A549 (cell line): ENCODE measurements around the gene SIAH3. TPM values are rescaled to one million over a fixed set of nuclear protein-coding genes. Genes with fewer than 3 reads are reported as not detected.

Experiments
- ATAC-seq, 2 experiments: fragments of 200-7000 bp in 1 of 2; fragments of >200 bp in 1 of 2; cut with Nextera tagmentation in 1 of 2; cut with Tn5 transposase in 1 of 2; 3 replicates each; pipeline versions ENCODE4 v1.8.0 to v1.9.1; 2018 to 2020; ENCODE audit warnings: mild to moderate bottlenecking in 1 of 2, moderate library complexity in 1 of 2
- CTCF ChIA-PET: fragments of 300-600 bp; sonication (Branson Sonifier 250); formaldehyde crosslinking; extraction: SDS; loops from one replicate; lab custom pipeline; 2021; ENCODE audit warnings: antibody characterized with exemption, inconsistent platforms; lab: Yijun Ruan, JAX
- POLR2A ChIA-PET: fragments of 350-600 bp; formaldehyde crosslinking; extraction: SDS; loops from one replicate; lab custom pipeline; 2021; ENCODE audit warnings: antibody characterized with exemption, inconsistent platforms; lab: Yijun Ruan, JAX
- DNase-seq, 2 experiments: peaks; one replicate each; pipeline versions ENCODE4 v3.0.0 to v3.0.0-alpha.2; 2011 to 2016; ENCODE audit warnings: low read depth in 1 of 2, low spot score in 1 of 2
- FAIRE-seq: peaks from 2 replicates; lab custom pipeline; 2011; peaks lifted over from hg19 to GRCh38; lab: Jason Lieb, UNC
- H3K27ac ChIP-seq, 2 experiments: fragments of >200 bp; sonication (Bioruptor Twin); formaldehyde crosslinking; 3 replicates each; pipeline ENCODE4 v1.5.1; 2016 to 2017
- H3K4me1 ChIP-seq: fragments of >200 bp; sonication (Bioruptor Twin); formaldehyde crosslinking; 3 replicates; pipeline ENCODE4 v1.6.1; 2016
- H3K4me2 ChIP-seq: fragments of >200 bp; sonication (Bioruptor Twin); formaldehyde crosslinking; 3 replicates; pipeline ENCODE4 v1.6.1; 2016
- H3K4me3 ChIP-seq: fragments of >200 bp; sonication (Bioruptor Twin); formaldehyde crosslinking; 3 replicates; pipeline ENCODE4 v1.5.1; 2016
- H3K9me3 ChIP-seq: fragments of >200 bp; sonication (Bioruptor Twin); formaldehyde crosslinking; 3 replicates; pipeline ENCODE4 v1.6.1; 2016
- BHLHE40 ChIP-seq: IDR thresholded peaks from 2 replicates; pipeline ENCODE4 v1.6.1; 2012; ENCODE audit warnings: low read depth, low read length, inconsistent platforms
- CBX2 ChIP-seq: fragments of 200-600 bp; sonication (generic); IDR thresholded peaks from 2 replicates; pipeline ENCODE4 v1.6.1; 2016; ENCODE audit warnings: low read depth, mild to moderate bottlenecking, borderline replicate concordance
- CBX8 ChIP-seq: fragments of 200-600 bp; sonication (generic); IDR thresholded peaks from 2 replicates; pipeline ENCODE4 v1.6.1; 2016
- CEBPB ChIP-seq, 2 experiments: fragments of >200 bp in 1 of 2; sonication (Bioruptor Twin) in 1 of 2; formaldehyde crosslinking in 1 of 2; IDR thresholded peaks; 2 replicates each; pipeline ENCODE4 v1.6.1; 2012 to 2016
- EHF ChIP-seq: fragments of 250-450 bp; sonication (Bioruptor Pico); IDR thresholded peaks from 2 replicates; pipeline ENCODE4 v1.5.0; 2020; ENCODE audit warnings: mild to moderate bottlenecking
- FOSL2 ChIP-seq, 2 experiments: fragments of 450-650 bp in 1 of 2; fragments of >200 bp in 1 of 2; sonication (Bioruptor Twin) in 1 of 2; formaldehyde crosslinking; IDR thresholded peaks; 2 replicates each; pipeline versions ENCODE4 v1.5.0 to v1.6.1; 2016 to 2020; ENCODE audit warnings: mild to moderate bottlenecking in 1 of 2, moderate library complexity in 1 of 2
- FOXS1 ChIP-seq: fragments of 250-450 bp; sonication (Bioruptor Pico); IDR thresholded peaks from 2 replicates; pipeline ENCODE4 v1.5.0; 2020; ENCODE audit warnings: mild to moderate bottlenecking, moderate library complexity
- GATA3 ChIP-seq: IDR thresholded peaks from 2 replicates; pipeline ENCODE4 v1.6.1; 2012; ENCODE audit warnings: borderline replicate concordance
- HDAC2 ChIP-seq: fragments of 200-600 bp; sonication (generic); IDR thresholded peaks from 2 replicates; pipeline ENCODE4 v1.6.1; 2016
- HOXB5 ChIP-seq: fragments of 250-450 bp; sonication (Bioruptor Pico); IDR thresholded peaks from 2 replicates; pipeline ENCODE4 v1.5.0; 2020; ENCODE audit warnings: mild to moderate bottlenecking, moderate library complexity
- KDM5A ChIP-seq: fragments of 200-600 bp; sonication (generic); IDR thresholded peaks from 2 replicates; pipeline ENCODE4 v1.6.1; 2016; ENCODE audit warnings: antibody characterized with exemption, mild to moderate bottlenecking
- NR3C1 ChIP-seq: fragments of >200 bp; sonication (Bioruptor Twin); formaldehyde crosslinking; IDR thresholded peaks from 3 replicates; pipeline ENCODE4 v1.6.1; 2017
- POLR2AphosphoS2 ChIP-seq: conservative IDR thresholded peaks from 2 replicates; pipeline ENCODE4 v1.6.1; 2012; ENCODE audit warnings: low read length, improper control_type of control experiment, inconsistent platforms
- RARB ChIP-seq: fragments of 250-450 bp; sonication (Bioruptor Pico); IDR thresholded peaks from 2 replicates; pipeline ENCODE4 v1.8.0; 2021; ENCODE audit warnings: mild to moderate bottlenecking, moderate library complexity
- ZNF302 ChIP-seq: fragments of 250-450 bp; sonication (Bioruptor Pico); IDR thresholded peaks from 2 replicates; pipeline ENCODE4 v1.9.0; 2021; ENCODE audit warnings: inconsistent platforms, mild to moderate bottlenecking, moderate library complexity
- WGBS: methylation state at CpG from one replicate; pipeline ENCODE4 v1.1.6; 2017; ENCODE audit errors: missing lambda C conversion rate; 5-methylcytosine and 5-hydroxymethylcytosine counted together
- polyA plus RNA-seq, 4 experiments: library from polyadenylated mRNA; depleted of rRNA in 3 of 4; stranded (reverse); fragments of >200 nt; fragmentation: RNase III in 1 of 4; extraction: RNeasy Plus Mini Kit Qiagen cat#74134 plus additional on column Dnase treatment in 1 of 4; gene quantifications; 2 replicates in 3 of 4; 3 replicates in 1 of 4; pipeline ENCODE4 v1.2.3, GENCODE V29; 2011 to 2017
- TF ChIP-seq, protein P1 (sequence below): fragments of 150-350 bp; IDR thresholded peaks from 2 replicates; pipeline ENCODE4 v1.6.1; 2014; ENCODE audit warnings: low read depth, mild to moderate bottlenecking, low read length
- TF ChIP-seq, protein P2 (sequence below): fragments of >200 bp; sonication (Bioruptor Twin); formaldehyde crosslinking; IDR thresholded peaks from 2 replicates; pipeline ENCODE4 v1.6.1; 2016

SIAH3 gene
- polyA plus RNA-seq, 2 of the 4 experiments (the other 2 are of a cell fraction): not detected

DNA sequence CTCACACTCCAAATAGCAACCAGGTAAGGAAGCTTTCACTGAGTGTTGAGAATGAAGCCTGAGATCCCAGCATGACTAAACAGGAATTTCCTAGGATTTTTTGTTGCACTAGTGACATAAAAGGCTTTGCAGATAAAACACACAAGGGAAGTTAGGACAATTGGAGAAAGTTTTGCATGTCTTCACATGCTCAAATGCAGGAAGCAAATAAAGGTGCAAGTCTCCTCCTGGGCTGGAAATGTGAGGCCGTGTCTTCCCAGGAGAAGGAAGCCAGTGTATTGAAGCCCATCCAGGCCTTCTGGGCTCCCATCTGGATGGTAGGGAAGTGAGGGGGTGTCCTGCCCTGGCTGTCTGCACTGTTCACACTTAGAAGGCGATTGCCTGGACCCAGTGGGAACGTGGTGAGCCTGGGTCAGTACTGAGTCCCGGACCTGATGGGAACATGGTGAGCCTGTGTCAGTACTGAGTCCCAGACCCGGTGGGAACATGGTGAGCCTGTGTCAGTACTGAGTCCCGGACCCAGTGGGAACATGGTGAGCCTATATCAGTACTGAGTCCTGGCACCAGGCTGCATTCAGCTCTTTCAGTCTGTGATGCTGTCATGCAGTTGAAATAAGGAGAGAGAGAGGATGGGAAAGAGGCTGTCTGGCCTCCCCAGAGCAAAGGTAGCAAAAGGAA is 38.7 kb downstream of the SIAH3 start:
- DNase-seq (no peak), FAIRE-seq (no peak), ATAC-seq (no peak)
- CTCF ChIA-PET: no interaction called here
- H3K4me1 ChIP-seq: no peaks in the 10 kb centered on the region
- POLR2A ChIA-PET: no interaction called here
- TF ChIP-seq NR3C1: no peak
- no peak overlapping the region for H3K4me2 ChIP-seq
- no peak overlapping the region for H3K4me3 ChIP-seq
- no peak overlapping the region for H3K27ac ChIP-seq
- WGBS: 46% methylated on average over 4 of the region's 6 CpGs
- H3K9me3 ChIP-seq: no peaks in the 10 kb centered on the region

DNA sequence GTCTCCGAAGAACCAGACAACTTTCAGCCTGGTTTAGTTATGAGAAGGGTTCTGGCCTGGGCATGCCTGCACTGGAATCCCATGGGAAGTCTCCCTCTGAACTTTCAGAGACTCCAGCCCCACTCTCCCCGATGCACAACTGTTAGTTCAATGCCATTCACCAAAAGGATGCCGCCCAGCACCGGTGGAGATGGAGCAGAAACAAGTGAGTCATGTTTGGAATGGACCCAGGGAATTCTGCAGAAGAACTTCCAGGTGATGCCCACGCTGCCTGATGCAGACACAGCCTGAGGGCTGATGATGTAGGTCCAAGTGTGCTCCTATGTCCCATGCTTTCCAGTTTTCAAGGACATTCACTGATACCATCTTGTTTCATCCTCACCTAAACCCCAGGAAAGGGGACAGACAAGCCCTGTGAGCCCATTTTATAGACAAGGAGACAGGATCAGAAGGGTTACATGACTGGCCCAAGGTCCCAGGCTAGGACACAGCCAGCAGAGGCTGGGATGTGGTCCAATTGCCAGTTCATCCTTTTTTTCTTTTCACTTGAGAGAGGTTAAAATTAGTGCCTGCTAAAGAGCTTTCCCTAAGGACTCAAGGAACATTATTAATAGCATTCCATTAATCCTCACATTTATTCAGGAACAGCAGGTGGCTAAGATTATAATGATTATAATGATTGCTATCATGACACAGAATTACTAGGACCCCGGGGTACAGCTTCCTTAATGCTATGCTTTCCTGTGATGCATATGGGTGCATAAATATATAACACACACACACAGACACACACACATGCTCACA is 39.5 kb downstream of the SIAH3 start:
- H3K4me3 ChIP-seq: no peak overlapping the region
- no peak overlapping the region for H3K27ac ChIP-seq
- ATAC-seq: no peak
- CTCF ChIA-PET: no interaction called here
- TF ChIP-seq BHLHE40 (no peak), FOSL2 (IDR thresholded peaks at IDR 0.05) (no peak), FOSL2 (CRISPR knock-in tag; IDR thresholded peaks at IDR 0.05) (no peak), HOXB5 (CRISPR knock-in tag) (no peak)
- WGBS: 17% methylated on average over 6 of the region's 6 CpGs
- H3K4me1 ChIP-seq: no peaks in the 10 kb centered on the region
- no peaks in the 10 kb centered on the region for H3K9me3 ChIP-seq
- FAIRE-seq: no peak
- DNase-seq: no peak
- POLR2A ChIA-PET: no interaction called here
- no peak overlapping the region for H3K4me2 ChIP-seq

DNA sequence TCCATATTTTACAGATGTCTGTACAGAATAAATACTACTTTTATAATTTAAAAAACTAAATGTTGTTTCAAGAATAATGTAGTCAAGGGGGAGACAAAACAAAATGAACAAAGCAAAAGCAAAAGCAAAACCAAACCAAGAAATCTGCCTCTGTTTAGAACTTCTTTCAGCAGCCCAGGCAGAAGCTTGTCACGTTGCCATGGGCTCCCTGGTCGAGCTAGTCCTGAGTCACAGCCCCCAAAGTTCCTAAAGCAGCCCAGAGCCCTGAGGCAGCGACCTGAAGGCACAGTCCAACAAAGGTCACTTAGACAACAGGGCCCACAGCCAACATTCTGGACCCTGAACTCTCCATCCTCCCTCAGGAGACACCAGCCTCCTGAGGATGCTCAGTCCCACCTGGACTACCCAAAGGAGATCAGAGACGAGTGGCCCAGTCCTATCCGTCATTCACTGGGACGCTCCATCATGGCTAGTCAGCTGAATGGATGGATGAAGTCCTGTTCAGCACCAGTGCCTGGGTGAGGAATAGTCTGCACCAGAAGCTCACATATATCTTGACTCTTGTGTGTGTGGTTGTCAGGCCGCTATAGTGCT is 41.7 kb downstream of the SIAH3 start:
- H3K4me1 ChIP-seq: no peaks in the 10 kb centered on the region
- no peak overlapping the region for H3K27ac ChIP-seq
- CTCF ChIA-PET: interaction anchor here (1.1 kb wide), 1 partner anchor 13 kb away, joined by 3 read pairs; no protein-coding TSS in a partner anchor
- no peak for TF ChIP-seq FOSL2 (IDR thresholded peaks at IDR 0.05)
- TF ChIP-seq FOSL2 (CRISPR knock-in tag; IDR thresholded peaks at IDR 0.05): no peak
- no peak for TF ChIP-seq CEBPB (IDR thresholded peaks at IDR 0.05)
- no peak for TF ChIP-seq KDM5A
- TF ChIP-seq GATA3: no peak
- TF ChIP-seq ZNF302 (CRISPR knock-in tag): no peak
- TF ChIP-seq, protein P1, sequence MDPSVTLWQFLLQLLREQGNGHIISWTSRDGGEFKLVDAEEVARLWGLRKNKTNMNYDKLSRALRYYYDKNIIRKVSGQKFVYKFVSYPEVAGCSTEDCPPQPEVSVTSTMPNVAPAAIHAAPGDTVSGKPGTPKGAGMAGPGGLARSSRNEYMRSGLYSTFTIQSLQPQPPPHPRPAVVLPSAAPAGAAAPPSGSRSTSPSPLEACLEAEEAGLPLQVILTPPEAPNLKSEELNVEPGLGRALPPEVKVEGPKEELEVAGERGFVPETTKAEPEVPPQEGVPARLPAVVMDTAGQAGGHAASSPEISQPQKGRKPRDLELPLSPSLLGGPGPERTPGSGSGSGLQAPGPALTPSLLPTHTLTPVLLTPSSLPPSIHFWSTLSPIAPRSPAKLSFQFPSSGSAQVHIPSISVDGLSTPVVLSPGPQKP: no peak
- no peak for TF ChIP-seq CBX2
- TF ChIP-seq EHF (CRISPR knock-in tag): no peak
- no peak for TF ChIP-seq RARB (CRISPR knock-in tag)
- no peak for TF ChIP-seq FOXS1 (CRISPR knock-in tag)
- WGBS: 25% methylated on average over 7 of the region's 7 CpGs
- FAIRE-seq (no peak), DNase-seq (no peak), ATAC-seq (0 out of 6 replicates have a peak, but pooled peaks of 1 of the 2 experiments have one; percentile 13)
- POLR2A ChIA-PET: no interaction called here
- no peak overlapping the region for H3K4me2 ChIP-seq
- H3K4me3 ChIP-seq: no peak overlapping the region
- H3K9me3 ChIP-seq: no peaks in the 10 kb centered on the region

DNA sequence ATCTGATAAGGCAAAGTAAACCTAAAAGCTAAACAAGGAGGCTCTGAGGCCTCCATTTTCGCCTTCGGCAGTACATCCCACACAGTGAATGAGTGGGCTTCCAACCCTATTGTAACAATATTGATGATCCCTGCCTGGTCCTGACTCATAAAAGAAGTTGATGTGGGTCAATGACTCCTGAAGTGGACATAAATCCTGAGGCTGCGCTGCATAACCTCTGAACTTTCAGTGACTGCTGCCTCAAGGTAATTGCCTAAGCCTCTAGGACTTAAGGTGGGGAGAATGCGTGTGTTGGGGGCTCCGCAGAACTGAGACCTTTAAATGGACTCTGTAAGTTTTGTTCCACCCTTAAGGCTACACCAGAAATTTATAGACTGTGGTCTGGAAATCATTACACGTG is 42.6 kb downstream of the SIAH3 start:
- ChIA-PET CTCF (no interaction called here), POLR2A (no interaction called here)
- FAIRE-seq: no peak
- TF ChIP-seq, protein P2, sequence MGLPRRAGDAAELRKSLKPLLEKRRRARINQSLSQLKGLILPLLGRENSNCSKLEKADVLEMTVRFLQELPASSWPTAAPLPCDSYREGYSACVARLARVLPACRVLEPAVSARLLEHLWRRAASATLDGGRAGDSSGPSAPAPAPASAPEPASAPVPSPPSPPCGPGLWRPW: no peak
- TF ChIP-seq POLR2AphosphoS2 (no peak), CBX8 (no peak), HDAC2 (no peak)
- ATAC-seq: no peak
- Histone ChIP-seq H3K27ac (no peak overlapping the region), H3K4me3 (no peak overlapping the region), H3K4me2 (no peak overlapping the region), H3K4me1 (no peaks in the 10 kb centered on the region), H3K9me3 (no peaks in the 10 kb centered on the region)
- no peak for DNase-seq
- 69% methylated on average over 6 of the region's 6 CpGs for WGBS
